Activated CD8-positive, alpha-beta memory T cell treated with anti-CD3 and anti-CD28 coated beads, Interleukin-2, amount 50 U/mL, for 24 hours (primary cell): ENCODE data around the gene CEP85L.
"Not testable (repeated sequence)": the region's sequence is repeated elsewhere in the genome, so short reads cannot be mapped to it uniquely, and the experiment has no call there.

Experiments used
- DNase-seq: peaks from one replicate; pipeline ENCODE4 v3.0.0-alpha.2; 2020; ENCODE audit errors: extremely low read depth

The CEP85L gene

DNA sequence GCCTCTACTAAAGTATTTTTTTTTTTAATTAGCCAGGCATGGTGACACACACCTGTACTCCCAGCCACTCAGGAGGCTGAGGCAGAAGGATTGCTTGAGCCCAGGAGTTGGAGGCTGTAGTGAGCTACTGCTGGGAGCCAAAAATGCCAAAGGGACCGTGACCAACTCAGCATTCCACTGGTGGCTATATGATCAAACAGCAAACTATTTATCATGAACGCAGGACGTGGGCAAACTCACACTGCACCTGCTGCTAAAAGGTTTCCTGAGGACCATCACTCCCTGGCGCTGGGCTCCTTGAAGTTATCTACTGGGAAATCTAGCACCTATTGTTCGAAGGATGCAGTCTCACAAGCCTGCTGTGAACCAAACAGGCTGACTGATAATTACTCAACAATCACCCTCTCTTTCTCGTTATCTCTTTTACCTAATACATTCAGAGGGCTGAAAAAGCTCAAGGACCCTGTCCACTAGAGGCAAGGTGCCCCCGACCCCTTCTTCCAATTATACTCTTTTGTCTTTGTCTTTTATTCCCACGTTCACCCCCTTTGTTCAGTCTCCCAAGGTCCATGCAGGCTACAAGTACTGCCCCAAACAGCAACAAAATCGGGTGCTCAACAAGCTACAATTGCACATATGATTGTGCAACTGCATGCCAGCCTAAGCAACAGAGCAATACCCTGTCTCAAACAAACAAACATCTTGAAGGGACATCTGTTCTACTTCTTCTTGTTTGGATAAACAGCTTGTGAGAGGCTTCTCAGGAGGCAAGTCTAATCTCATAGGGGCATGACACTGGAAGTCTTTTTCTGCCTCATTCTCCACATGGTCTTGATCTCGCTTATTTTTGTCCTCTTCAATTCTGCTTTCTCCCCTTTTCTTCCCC is 151.0 kb downstream of the CEP85L start:
- DNase-seq, result no peak

DNA sequence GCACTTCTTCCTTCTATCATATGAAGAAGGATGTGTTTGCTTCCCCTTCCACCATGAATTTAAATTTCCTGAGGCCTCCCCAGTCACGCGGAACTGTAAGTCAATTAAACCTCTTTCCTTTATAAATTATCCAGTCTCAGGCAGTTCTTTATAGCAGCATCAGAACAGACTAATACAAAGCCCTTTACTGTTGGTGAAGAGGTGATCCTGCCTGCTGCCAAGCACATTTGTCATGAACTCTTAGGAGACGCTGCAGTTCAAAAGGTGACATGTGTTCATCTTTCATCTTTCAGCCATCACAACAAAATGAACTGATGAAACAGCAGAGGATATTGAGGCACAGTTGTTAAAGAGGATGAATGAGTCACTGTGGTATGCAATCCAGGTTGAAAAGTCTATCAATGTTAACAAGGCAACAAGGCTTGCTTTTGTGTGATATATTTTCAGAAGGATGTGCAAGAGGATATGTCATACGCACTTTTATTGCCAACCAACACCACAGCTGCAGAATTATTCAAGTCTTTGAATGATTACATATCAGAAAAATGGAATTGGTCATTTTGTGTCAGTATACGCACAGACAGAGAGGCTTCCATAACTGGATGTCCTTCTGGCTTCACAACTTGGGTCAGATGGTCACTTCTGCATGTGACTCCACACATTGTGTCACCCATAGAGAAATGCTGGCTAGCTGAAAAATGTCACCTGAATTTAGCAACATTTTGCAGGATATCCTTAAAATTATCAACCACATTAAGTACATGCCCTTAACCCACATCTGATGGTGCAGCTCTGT is 155.7 kb downstream of the CEP85L start:
- DNase-seq, result no peak

DNA sequence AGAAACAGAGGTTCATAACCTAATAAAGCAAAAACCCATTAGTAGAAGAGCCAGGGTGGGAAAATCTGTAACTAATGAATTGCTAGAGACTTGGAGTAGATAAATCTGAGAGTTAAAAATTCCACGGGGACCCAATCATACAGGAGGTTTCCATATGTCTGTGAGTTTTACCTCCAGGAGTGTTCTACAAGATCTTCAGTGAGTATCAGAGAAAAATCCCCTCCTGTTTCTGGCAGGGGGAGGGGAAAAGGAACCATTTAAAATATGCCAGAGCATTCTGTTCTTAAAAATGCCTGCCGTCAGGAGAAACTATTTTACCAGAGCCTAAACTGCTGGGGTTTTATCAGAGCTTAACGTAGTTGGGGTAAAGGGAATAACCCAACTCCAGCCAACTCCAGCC is 157.3 kb downstream of the CEP85L start:
- no peak for DNase-seq

DNA sequence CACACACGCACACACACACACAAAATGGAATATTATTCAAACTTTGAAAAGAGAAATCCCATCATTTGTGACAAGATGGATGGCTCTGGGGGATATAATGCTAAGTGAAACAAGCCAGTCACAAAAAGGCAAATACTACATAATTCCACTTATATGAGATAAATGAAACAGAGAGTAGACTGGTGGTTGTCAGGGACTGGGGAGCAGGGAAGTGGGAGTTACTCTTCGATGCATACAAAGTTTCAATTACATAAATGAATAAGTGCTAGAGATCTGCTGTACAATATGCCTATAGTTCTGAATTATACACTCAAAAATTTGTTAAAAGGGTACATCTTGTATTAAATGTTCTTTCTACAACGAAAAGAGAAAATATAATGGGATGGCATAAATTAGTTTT is 161.4 kb downstream of the CEP85L start:
- DNase-seq, result no peak

DNA sequence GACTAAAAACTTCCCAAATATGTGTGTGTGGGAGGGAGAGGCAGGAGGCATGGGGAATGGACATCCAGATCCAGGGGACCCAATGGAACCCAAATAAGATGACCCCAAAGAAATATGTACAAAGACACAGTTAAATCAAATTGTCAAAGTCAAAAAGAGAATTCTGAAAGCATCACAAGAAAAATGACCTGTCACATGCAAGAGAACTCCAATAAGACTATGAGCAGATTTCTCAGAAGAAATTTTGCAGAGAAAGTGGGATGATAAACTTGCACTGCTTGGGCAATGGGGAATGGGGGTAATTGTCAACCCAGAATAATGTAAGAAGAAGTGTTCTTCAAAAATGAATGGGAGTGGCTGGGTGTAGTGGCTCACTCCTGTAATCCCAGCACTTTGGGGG is 162.8 kb downstream of the CEP85L start:
- no peak for DNase-seq

DNA sequence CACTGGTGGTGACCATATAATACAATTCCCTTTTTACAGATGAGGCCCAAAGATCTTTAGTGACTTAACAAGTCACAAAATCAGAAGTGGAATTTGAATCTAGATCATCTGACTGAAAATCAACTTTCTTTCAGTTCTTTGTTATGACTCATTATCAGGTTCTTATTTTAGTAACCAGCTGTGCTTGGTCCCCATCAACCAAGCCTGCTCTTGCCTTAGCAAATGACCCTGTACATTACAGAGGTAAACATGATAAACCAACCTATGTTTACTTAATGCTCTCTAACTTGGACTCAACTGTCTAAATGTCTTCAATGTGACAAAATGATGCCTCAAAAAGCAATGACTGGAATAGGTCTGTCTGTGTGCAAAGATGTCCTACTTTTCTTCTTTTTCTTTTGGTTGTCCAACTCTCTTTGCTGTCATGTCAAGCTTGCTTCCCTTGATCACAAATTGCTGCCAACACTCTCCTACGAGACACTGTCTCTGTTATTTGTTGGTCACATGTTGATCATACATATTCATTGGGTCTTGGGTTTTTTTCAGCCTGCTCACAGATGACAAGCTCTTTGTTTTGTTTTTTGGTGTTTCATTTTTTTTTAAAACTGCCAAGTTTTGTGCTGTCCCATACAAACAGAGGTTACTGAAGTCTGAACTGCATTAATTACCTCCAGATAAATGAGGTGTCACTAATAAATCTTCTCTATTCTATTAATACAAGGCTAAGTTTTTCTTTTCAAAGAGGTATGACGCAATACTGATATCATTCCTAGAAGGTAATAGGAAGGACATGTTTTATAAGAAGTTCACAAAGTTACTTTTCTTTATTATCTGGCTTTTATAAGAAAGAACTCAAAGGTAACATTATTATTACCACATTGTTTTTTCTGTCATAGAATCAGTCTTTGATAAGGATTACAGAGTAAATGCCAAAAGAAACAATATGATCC is 165.5 kb downstream of the CEP85L start:
- DNase-seq, result no peak

DNA sequence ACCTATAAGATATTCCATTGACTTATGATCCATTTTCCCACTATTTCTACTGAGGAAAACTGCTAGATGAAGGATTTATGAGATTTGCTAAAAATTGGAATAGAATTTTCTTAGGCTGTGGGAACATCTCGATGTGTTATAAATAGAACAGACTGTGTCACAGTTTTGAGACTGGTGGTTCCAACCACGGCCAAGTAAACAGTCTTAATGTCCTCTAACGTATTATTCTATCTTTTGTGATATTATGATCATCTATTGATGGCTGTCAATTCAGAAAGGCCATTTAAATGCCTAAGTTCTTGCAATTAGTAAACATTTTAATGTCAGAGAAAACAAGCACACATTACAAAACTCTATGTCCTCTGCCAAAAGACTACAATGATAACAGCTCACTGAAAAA is 174.8 kb downstream of the CEP85L start:
- no peak for DNase-seq

DNA sequence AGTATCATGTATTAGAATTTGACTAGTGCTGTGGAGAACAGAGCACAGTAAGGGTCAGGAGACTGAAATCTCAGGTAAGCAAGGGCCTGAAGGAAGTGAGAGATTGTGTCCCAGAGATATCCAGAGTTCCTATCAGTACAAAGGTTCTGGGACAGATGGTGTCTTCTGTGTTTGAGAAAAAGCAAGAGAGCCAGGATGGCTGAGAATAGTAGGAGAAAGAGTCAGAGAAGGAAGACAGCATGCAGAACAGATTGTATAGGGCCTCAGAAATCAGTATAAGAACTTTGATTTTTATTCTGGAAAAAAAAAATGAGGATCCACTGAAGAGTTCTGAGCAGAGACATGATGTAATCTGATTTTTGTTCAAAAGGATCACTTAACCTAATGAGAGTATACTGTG is 178.1 kb downstream of the CEP85L start:
- DNase-seq, result no peak

DNA sequence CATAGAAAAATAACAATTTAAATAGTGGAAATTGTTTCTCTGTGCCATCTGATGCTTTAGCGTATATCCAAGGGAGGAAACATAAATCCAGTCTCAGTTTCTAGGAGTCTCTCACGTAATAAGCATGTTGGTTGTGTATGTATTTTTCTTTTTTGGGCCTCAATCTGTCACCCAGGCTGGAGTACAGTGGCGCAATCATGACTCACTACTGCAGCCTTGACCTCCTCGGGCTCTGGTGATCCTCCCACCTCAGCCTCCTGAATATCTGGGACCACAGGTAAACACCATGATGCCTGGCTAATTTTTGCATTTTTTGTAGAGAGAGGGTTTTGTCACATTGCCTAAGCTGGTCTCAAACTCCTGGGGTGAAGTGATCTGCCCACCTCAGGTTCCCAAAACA is 181.9 kb downstream of the CEP85L start:
- DNase-seq, result no peak

DNA sequence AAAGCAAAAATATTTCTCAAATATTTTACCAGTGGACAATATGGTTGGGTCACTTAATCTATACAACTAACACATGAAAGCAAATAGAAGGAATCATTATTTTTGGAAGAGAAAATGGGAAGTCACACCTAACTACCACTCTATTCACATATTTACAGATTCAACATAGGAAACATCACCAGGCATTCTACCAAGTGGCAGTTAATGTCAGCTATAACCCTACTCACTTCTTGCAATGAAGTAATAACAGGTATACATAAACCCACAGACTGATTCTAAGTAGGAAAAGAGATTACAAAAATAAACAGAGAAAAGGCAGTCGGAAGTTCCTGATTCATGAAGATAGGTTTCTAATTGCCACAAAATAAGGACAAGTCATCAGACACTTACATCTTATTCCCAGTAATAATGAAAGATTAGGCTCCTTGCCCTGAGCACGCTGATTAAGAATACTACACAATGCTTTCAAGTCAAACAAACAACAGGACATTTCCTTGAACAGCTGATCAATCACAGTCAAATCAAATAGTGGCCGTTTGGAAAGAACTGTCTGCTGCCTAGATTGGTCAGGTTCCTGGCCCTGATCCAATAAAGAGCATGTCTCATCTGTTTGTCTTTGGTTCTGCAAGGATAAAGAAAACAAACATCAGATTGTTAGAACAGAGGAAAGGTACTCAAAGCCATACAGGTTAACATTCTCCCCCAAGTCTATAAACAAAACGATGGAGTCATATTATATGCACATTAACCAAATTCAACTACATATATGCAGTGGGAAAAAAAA is 182.5 kb downstream of the CEP85L start:
- DNase-seq, result no peak

DNA sequence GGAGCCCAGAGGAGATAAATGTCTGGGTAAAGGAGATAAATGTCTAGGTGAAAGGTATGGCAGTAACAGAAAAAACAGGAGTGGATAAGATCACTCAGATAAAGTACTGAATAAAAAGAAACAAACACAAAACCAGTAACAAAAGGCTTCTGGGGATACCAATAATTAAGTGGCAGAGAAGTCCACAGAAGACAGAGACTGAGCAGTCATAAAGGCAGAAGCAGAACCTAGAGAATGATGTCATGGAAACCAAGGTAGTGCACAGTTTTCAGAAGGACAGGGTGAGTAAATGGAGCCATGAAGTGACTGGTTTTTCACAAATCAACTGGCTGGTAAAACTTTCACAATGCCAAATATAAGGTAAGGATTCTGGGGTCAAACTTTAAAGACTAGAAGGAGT is 184.2 kb downstream of the CEP85L start:
- DNase-seq, result no peak

DNA sequence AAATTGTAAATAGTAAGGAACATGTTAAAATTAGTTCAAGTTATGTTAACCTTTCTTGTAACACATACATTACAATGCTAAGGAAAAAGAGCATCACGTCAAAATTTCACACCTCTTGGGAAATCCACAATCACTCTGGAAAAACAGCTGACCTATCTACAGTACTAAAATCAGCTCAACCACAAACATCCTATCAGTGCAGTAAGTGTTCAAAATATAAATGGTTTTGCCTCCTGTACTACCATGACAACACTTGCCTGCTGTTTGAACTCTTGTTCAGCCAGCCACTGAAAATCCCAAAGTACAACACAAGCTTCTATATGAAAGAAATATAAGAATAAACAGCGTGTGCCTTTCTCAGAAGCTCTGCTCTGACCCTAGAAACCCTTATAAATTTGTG is 186.8 kb downstream of the CEP85L start:
- DNase-seq, result no peak

DNA sequence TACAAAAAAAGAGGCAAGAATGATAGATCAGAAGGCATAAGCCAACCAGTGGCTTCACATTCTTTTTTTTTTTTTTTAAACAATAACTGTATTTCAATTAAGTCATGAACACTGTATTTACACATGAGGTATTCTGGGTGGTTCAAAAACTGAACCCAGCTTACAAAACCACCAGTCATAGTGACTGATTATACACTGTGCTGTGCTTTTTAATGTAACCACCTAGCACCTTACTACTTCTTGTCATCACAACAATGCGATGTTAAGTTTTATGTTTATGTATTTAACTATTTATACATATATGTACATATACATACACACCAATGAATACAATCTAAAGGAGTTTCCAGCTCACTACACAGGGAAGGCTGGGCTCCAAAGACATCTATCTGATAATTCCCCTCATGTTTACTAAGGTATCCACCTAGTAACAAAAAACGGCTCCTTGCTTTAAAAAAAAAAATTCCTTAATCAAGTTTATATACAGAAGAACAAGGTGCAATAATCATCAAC is 190.4 kb downstream of the CEP85L start:
- DNase-seq, result no peak

DNA sequence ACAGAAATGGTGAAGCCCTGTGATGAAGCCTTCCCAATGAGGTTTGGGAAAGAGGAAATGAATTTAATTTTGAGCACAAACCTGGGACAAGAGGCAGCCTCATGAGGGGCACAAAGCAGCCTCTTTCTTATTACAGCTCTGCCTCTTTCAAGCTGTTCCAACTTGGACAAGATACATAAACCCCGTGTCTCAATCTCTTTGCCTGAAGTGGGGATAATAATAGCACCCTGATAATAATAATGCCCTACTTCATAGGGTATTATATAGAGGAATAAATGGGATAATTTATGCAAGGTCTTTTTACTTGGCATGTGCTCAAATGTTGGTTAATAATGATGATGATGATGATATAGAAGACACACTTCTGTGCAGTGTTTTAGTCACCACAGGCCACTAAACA is 194.4 kb downstream of the CEP85L start:
- DNase-seq, result no peak

DNA sequence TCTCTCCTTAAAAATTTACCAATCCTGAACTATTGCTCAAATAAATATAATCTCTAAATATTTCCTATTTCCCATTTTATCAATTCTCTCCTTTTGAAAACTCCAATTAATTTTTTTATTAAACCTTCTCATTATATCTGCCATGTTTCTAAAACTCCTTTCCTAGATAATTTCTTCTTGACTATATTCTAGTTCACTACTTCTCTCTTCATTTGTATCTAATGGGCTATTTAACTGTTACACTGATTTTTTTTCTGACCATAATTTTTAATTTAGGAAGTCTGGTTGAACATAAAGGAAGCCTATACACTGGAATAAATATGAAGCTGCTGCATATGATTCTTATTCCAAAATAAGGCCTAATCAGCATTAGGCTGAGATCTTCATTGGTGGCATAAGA is 199.6 kb downstream of the CEP85L start:
- no peak for DNase-seq

DNA sequence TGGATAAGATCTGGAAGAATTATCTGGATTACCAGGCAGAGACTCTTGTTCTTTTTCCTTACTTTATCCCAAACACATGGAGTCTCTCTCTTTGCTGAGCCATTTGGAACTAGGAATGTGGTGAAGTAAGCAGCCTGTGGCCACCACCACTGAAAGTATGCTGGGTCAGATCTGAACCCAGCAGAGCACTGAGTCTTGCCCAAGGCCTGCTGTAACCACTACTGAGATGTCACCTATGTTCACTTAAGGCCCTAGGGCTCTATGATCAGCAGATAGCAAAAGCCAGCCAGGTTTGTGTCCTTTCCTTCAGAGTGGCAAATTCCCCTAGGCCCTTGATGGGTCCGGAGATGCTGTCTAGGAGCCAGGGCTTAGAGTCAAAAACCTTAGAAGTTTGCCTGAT is 206.6 kb downstream of the CEP85L start:
- no peak for DNase-seq

DNA sequence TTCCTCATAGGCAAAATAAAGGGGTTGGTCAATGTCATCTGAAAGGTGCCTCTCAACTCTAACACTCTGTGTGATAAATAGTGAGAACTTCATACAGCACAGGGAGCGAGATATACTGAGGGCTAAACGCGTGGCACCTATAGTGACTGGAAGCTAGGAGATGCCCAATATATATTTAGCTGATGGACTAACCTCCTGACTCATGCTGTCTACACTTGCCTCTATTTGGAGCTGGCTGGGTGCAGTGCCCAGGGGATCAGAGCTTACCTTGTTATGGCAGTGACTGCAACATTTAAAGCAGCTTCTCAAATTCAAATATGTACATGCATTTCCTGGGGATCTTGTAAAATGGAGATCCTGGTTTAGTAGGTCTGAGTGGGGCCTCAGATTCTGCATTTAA is 214.9 kb downstream of the CEP85L start:
- DNase-seq, result no peak

DNA sequence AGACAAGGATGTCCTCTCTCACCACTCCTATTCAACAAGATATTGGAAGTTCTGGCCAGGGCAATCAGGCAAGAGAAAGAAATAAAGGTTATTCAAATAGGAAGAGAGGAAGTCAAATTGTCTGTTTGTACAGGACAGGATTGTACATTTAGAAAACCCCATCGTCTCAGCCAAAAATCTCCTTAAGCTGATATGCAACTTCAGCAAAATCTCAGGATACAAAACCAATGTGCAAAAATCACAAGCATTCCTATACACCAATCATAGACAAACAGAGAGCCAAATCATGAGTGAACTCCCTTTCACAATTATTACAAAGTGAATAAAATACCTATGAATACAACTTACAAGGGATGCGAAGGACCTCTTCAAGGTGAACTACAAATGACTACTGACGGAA is 217.2 kb downstream of the CEP85L start:
- not testable (repeated sequence) for DNase-seq

DNA sequence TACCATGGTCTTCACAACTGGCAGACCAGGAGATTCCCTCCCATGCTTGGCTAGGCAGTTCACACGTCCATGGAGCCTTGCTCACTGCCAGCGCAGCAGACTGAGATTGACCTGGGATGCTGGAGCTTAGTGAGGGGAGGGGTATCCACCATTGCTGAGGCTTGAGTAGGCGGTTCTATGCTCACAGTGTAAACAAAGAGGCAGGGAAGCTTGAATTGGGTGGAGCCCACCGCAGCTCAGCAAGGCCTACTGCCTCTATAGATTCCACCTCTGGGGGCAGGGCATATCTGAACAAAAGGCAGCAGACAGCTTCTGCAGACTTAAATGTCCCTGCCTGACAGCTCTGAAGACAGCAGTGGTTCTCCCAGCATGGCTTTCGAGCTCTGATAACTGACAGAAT is 230.1 kb downstream of the CEP85L start:
- DNase-seq, result not testable (repeated sequence)

DNA sequence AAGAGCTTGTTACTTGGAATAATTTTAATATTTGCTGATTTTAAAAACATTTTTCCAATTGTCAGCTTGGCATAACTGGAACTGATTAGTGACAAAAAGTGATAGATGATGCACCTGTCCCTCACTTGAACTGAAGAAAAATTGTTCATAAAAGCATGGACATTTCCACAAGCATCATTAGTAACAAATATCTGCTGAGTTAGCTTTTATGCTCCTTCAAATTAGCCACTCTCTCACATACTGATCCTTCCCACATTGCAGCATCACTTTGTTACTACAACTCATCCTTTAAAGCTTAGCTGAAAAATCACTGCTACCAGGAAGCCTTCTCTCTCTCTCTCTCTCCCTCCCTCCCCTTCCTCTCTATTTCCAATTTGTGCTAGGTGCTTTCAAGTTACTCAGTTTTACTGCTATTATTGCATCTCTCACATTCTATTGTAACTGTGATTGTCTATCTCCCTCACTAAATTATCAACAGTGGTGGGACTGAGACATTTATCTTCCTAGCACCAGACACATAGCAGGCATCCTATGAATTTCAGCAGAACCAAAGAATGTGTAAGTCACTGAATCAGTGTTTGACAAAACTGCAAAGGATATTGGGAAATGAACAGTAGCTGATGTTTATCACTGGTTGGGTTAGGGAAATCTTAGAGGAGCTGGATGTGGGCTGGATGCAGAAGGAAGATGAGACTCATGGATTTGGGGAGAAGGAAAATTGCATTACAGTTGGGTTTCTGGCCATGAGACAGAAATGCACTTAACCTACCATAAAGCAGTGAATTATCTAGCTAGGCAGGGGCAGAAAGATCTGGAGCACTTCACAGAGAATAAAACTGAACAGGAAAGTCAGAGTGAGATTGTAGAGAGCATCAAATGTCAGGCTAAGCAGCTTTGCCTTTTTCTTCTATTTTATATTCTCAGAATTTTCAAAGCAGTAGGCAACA is 231.7 kb downstream of the CEP85L start:
- no peak for DNase-seq
